GM18868 (cell line): ENCODE data around the gene ZMYM1.
"Not testable (repeated sequence)": the region's sequence is repeated elsewhere in the genome, so short reads cannot be mapped to it uniquely, and the experiment has no call there.

Experiments
- ATAC-seq: cut with Tn5 transposase; IDR thresholded peaks from one replicate; pipeline ENCODE4 v1.9.1; 2021; ENCODE audit warnings: mild to moderate bottlenecking, moderate library complexity; ENCODE audit not compliant: unreplicated experiment

ZMYM1 gene

GRCh38 chr1:35073265-35073811 is 5.8 kb upstream of the ZMYM1 start:
- ATAC-seq, result no peak

DNA sequence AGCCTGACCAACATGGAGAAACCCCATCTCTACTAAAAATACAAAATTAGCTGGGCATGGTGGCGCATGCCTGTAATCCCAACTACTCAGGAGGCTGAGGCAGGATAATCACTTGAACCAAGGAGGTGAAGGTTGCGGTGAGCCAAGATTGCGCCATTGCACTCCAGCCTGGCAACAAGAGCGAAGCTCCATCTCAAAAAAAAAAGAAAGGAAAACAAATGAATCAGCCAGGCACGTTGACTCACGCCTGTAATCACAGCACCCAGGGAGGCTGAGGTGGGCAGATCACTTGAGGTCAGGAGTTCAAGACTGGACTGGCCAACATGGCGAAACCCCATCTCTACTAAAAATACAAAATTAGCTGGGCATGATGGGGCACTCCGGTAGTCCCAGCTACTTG is 2.8 kb upstream of the ZMYM1 start:
- not testable (repeated sequence) for ATAC-seq

DNA sequence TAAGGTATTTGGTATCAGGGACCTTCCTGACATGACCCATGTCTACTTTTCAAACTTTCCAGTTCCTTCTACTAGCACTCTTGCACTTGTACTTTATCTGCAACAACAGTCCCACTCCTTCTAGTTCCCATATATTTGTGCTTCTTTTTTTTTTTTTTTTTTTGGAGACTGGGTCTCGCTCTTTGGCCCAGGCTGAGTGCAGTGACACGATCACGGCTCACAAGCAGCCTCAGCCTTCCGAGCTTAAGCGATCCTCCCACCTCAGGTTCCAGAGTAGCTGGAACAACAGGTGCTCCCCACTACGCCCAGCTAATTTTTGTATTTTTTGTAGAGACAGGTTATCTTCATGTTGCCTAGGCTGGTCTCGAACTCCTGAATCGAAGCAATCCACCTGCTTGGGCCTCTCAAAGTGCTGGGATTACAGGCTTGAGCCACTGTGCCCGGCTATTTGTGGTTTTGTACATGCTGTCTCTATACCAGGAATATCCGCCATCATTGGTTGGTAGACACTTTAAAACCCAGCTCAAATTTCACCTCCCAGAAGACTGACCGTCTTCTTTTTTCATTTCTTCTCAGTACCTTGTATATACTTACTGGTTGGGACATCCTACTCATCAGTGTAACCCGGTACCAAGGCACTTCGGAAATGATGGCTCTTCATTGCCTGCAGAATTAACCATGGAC is 1.1 kb downstream of the ZMYM1 start:
- ATAC-seq, result no peak

DNA sequence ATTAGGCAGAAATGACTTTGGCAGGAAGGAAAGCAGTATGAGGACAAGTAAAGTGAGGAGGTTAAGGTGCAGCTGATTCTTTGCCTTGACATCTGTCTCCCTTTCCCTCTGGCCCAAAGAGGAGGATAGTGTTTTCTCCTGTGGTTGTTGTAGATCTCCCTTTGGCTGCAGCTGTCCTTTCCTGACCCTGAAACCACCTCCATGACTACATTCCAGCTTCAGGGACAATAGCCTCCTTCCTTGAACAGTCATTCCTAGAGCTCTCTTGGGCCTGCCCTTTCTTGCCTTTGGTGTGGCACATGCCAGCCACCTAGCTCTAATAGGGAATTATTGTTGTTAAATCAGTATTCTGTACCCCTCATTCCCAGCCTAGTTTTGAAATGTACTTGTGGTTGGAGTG is 6.2 kb downstream of the ZMYM1 start:
- no peak for ATAC-seq

GRCh38 chr1:35097224-35097623 is 18.0 kb downstream of the ZMYM1 start:
- no peak for ATAC-seq

DNA sequence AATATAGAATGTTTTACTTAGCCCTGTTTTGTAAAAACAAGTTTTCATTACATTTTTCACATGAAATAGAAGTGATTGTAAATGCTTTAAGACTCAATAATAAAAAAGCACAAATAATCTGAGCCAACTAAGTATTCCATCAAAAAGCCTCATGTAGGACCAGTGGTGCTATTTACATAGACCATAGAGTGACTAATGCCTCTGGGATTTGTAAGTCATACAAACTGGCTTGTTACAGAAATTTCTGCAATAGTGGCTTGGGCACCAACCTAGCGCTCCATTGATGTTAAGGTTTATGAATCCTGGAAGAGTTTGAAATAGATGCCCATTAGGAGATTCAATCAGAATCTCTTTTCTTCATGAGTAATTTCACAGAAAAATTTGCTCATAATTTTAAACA is 31.9 kb downstream of the ZMYM1 start:
- ATAC-seq, result no peak

- ATAC-seq, result no peak
Observed at GRCh38 chr1:35112668-35113067, 33.5 kb downstream of the ZMYM1 start.

GRCh38 chr1:35115459-35116383 is 36.5 kb downstream of the ZMYM1 start:
- no peak for ATAC-seq

DNA sequence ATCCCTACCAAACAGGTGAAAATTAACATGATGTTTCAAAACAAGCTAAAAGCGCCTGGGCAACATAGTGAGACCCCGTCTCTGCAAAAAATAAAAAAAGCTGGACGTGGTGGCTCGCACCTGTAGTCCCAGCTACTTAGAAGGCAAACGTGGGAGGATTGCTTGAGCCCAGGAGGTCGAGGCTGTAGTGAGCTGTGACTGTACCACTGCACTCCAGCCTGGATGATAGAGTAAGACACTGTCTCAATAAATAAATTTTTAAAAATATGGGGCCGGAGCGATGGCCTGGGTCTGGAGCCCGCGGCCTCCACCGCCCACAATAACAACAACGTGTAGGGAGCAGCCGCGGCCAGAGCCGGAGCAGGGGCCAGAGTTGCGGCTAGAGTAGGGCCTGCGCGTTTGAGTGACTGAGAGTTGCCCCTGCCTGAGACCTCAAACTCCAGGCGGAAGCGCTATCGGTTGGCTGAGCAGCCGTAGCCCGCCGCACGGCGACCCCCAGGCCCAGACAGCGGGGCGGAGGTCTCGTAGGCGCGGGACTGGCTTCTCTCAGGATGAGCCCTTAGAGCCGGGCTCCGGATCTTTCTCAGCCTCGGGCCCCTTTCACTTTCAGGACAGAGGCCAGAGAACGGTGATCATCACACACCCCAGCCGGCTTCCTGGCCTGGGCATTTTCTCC is 41.4 kb downstream of the ZMYM1 start:
- no peak for ATAC-seq

GRCh38 chr1:35122311-35122710 is 43.1 kb downstream of the ZMYM1 start:
- ATAC-seq, result no peak

DNA sequence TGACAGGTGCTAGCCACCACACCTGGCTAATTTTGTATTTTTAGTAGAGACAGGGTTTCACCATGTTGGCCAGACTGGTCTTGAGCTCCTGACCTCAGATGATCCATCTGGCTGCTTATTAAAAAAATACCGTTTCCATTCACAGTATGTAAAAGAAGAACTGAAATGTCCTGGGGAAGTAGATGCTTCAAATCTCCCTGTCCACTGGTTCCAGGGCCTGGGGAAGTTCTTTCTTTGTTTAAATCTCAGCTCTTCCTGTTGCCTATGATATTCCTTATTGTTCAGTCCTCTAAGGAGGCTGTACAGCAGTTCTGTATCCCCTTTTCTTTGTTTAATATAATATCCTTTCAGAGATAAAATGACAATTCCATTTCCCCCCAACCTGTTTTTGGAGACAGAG is 47.4 kb downstream of the ZMYM1 start:
- ATAC-seq, result no peak

DNA sequence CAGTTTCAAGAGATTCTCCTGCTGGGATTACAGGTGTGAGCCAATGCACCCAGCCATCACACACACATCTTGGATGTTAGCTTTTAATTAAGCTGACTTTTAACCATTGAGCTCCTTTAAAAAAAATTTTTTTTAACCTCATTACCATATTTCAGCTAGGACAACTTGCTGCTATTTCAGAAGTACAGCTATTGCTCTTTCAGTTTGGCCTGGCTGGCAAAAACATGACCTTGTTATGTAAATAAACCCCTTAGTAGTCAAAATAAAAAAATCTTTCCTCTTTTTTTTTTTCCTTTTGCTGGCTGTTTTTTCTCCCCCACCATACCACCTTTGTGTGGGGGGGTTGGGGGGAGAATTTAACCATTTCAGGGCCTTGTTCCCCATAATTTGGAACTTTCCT is 49.9 kb downstream of the ZMYM1 start:
- ATAC-seq, result no peak

DNA sequence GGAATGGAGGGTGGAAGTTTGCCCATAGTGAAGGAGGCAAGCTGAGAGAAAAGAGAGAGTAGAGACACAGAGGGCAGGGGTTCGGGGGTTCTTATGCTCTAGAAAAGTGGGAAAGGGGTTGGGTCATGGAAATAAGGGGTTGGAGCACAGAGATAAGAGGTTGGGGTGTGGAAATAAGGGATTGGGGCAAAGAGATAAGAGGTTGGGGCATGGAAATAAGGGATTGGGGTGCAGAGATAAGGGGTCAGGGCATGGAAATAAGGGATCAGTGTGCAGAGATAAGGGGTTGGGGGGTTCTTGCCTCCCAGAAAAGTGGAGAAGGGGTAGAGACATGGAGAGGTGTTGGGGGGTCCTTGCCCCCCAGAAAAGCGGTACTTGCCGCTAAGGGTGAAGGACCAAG is 57.6 kb downstream of the ZMYM1 start:
- no peak for ATAC-seq

GRCh38 chr1:35137590-35137989 is 58.4 kb downstream of the ZMYM1 start:
- not testable (repeated sequence) for ATAC-seq

DNA sequence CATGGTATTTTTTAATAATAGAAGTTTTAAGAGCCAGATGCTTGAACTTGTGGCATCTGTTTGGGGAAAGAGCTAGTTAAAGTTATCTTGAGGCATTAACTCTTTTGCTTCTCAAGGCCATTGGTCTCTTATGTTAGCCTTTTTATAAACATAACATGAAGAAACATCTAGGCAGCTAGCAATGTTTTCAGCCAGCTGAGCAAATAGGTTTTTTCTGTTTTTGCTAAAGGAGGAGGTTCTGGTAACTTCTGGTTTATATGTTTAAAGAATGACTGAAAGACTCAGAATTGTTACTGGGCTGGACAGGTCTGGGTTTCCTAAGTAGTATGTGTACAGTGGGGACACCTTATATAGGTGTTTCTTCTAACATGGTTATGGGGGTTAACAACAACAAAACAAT is 63.1 kb downstream of the ZMYM1 start:
- not testable (repeated sequence) for ATAC-seq

- ATAC-seq, result not testable (repeated sequence)
Observed at GRCh38 chr1:35142728-35143127, 63.5 kb downstream of the ZMYM1 start.

DNA sequence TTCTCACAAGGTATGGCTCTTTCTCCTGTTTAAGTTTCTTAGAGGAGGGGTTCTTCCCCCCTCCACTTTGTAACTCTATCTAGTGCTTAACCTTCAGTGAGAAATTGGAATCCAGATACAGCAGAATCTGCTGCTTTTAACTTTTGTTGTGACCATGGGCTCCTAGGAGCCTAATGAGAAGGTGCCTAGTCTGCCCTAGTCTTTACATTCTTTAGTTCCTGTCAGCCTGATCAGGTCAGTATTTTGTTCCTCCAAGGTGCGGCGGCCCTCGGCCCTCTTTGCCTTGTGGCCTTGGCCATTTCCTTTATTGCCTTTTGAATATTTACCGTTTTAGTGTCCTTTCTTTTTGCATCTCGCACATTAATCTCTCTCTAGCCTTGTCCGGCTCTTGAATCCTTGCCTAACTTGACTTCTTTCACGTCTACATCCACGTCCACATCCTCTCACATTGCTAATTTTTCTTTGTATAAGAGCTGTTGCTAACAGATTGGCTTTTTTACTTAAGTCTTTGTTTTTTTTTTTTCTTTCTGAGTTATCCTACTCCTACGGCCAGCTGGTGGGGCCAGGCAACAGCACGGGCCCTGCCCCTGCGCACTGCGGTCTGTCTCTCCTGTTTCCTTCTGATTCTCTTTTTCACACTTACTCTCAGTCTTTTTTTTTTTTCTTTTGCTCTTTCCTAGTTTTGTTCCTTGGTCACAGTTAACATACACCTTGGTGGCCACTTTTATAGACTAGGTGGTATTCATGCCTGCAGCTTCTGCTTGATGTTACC is 64.7 kb downstream of the ZMYM1 start:
- no peak for ATAC-seq

DNA sequence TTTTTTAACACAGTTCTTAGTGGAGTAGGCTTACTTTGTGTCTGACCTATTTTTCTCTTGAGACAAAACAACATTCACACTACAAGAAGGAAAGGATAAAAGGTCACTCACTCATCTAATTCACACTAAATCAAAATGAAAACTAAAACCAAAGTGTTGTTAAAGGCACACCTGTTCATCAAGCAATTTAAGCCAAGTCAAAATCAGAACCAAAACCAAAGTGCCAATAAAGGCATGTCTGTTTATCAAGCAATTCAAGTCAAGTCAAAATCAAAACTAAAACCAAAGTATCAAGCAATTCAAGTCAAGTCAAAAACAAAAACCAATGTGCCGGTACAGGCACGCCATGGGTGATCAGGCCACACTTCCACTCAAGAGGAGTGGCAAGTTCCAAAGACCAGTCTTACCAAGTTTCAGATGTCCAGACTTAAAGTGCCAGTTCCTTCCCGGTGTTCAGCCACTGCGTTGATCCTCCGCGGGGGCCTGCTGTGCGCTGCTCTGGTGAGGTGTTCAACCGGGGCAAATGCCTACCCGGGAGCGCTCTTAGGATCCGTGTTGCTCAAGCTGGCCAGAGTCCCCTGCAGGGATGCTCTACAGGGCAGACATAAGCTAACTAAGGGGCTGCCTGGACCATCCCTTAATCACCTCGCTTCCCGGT is 66.8 kb downstream of the ZMYM1 start:
- not testable (repeated sequence) for ATAC-seq

DNA sequence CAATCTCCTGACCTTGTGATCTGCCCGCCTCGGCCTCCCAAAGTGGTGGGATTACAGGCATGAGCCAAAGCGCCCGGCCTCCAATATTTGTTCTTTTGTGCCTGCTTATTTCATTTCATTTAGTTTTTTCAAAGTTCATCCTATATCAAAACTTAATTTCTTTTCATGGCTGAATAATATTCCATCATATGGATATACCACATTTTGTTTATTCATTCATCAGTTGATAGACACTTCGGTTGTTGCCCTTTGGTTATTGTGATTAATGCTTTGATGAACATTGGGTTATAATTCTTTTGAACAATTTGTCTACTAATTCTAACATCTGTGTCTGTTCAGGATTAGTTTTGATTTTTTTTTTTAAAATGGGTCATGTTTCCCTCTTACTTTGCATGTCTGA is 72.0 kb downstream of the ZMYM1 start:
- no peak for ATAC-seq

DNA sequence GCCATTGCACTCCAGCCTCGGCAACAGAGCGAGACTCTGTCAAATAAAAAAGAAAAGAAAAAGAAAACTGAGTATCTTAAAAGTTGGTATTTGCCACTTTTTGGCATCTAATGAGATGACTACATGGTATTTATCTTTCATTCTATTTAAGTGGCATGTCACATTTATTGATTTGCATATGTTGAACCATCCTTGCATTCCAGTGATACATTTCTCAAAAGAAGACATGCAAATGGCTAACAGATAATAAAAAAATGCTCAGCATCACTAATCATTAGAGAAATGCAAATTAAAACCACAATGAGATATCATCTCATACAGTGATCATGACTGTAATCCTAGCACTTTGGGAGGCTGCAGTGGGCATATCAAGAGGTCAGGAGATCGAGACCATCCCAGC is 85.7 kb downstream of the ZMYM1 start:
- ATAC-seq, result no peak
